ENCODE data around the gene ICA1L. TPM values are rescaled to one million over a fixed set of nuclear protein-coding genes. Genes with fewer than 3 reads are reported as not detected.
"Not testable (repeated sequence)": the region's sequence is repeated elsewhere in the genome, so short reads cannot be mapped to it uniquely, and the experiment has no call there.

Gene ICA1L
- polyA plus RNA-seq, 1 experiment = 2.4 TPM

DNA sequence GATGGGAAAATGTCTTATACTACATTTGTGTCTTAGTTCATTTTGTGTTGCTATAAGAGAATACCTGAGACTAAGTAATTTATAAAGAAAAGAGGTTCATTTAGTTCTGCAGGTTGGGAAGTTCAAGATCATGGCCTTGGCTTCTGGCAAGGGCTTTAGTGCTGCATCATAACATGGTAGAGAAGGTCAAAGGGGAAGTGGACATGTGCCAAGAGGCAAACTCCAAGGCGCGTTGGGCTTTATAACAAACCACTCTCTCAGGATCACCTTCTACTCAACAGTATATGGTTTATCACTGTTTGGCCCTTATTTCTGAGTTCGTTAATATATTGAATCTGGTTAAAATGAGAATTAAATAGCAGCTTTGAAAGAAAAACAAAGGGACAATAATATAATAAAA, 58.2 kb downstream of the ICA1L start:
- ChIA-PET CTCF (no interaction called here), POLR2A (no interaction called here)
- no peak for DNase-seq (ENCODE audit: low read depth)

GRCh38 chr2:202808754-202809153, 62.8 kb downstream of the ICA1L start:
- no peak for TF ChIP-seq CTCF (IDR thresholded peaks at IDR 0.05; ENCODE audit: insufficient read depth, low read depth, low read length)
- no peak for DNase-seq (ENCODE audit: low read depth)
- CTCF ChIA-PET = no interaction called here
- Histone ChIP-seq H3K4me3 (ENCODE audit: low read depth, low read length) (no peak overlapping the region), H3K27me3 (ENCODE audit: control insufficient read depth, insufficient read depth, low read length) (no peaks in the 10 kb centered on the region), H3K36me3 (ENCODE audit: control insufficient read depth, insufficient read depth, low read length) (no peaks in the 10 kb centered on the region)
- POLR2A ChIA-PET = no interaction called here

More for the DNA sequence above, 58.2 kb downstream of the ICA1L start:
- H3K27me3 ChIP-seq (ENCODE audit: control insufficient read depth, insufficient read depth, low read length) = no peaks in the 10 kb centered on the region
- H3K36me3 ChIP-seq (ENCODE audit: control insufficient read depth, insufficient read depth, low read length) = no peaks in the 10 kb centered on the region
- TF ChIP-seq CTCF (IDR thresholded peaks at IDR 0.05; ENCODE audit: insufficient read depth, low read depth, low read length) = no peak
- H3K4me3 ChIP-seq (ENCODE audit: low read depth, low read length) = no peak overlapping the region

- H3K4me3 ChIP-seq (ENCODE audit: low read depth, low read length); H3K27me3 ChIP-seq (ENCODE audit: control insufficient read depth, insufficient read depth, low read length); DNase-seq (ENCODE audit: low read depth); H3K36me3 ChIP-seq (ENCODE audit: control insufficient read depth, insufficient read depth, low read length); POLR2A ChIA-PET: not testable (repeated sequence)
- CTCF ChIA-PET = interaction anchor here (1.3 kb wide), 1 partner anchor 13 kb away, joined by 4 read pairs; no protein-coding TSS in a partner anchor
Observed at GRCh38 chr2:202807431-202808138, 64.0 kb downstream of the ICA1L start.

DNA sequence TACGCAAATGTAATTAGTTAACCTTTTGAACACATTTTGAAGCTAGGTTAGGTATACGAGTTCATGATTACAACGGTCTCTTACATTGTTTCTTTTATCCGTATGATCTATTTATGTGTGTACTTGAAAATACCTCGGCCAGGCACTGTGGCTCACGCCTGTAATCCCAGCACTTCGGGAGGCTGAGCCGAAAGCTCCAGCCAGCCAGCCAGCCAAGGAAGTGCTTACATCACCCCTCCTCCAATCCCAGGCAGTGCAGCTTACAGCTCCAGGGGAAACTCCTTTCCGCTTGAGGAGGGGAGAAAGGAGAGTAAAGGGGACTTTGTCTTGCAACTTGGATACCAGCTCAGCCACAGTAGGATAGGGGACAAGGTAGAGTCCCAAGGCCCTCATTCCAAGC, 65.7 kb downstream of the ICA1L start:
- H3K36me3 ChIP-seq (ENCODE audit: control insufficient read depth, insufficient read depth, low read length); POLR2A ChIA-PET; DNase-seq (ENCODE audit: low read depth); H3K4me3 ChIP-seq (ENCODE audit: low read depth, low read length); H3K27me3 ChIP-seq (ENCODE audit: control insufficient read depth, insufficient read depth, low read length): not testable (repeated sequence)
- CTCF ChIA-PET = interaction anchor here (0.9 kb wide), 1 partner anchor 25 kb away, joined by 3 read pairs; no protein-coding TSS in a partner anchor

DNA sequence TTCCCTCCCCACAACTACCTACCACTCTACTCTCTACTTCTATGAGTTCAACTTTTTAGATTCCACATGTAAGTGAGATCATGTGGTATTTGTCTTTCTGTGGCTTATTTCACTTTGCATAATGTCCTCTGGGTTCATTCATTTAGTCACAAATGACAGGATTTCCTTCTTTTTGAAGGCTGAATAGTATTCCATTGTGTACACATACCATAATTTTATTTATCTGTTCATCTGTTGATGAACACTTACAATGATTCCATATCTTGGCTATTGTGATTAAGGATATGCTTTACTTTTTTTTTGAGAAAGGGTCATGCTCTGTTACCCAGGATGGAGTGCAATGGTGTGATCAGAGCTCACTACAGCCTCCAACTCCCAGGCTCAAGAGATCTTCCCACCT, 73.6 kb downstream of the ICA1L start:
- no peak overlapping the region for H3K4me3 ChIP-seq (ENCODE audit: low read depth, low read length)
- TF ChIP-seq CTCF (IDR thresholded peaks at IDR 0.05; ENCODE audit: insufficient read depth, low read depth, low read length) = no peak

DNA sequence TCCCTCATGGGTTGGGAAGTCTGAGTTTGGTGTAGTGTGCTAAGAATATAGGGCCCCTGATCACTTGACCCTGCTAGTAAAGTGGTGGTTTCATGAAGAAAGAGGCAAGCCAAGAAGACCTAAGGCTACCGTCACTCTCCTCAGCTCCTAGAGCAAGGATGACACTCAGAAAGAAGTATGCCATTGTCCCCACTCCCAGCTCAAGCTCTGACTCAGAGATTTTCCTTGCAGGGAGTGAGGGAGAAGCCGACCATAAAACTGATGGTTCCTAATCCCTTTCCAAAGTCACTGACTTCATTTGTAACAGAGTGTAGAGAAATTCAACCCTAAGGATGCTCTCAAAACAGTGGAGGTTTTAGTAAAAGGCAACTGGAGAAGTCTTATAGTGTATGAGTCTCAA, 80.9 kb downstream of the ICA1L start:
- Histone ChIP-seq H3K27me3 (ENCODE audit: control insufficient read depth, insufficient read depth, low read length) (no peaks in the 10 kb centered on the region), H3K36me3 (ENCODE audit: control insufficient read depth, insufficient read depth, low read length) (no peaks in the 10 kb centered on the region), H3K4me3 (ENCODE audit: low read depth, low read length) (no peak overlapping the region)
- no peak for TF ChIP-seq CTCF (IDR thresholded peaks at IDR 0.05; ENCODE audit: insufficient read depth, low read depth, low read length)
- POLR2A ChIA-PET = no interaction called here
- DNase-seq (ENCODE audit: low read depth) = no peak
- CTCF ChIA-PET = interaction anchor here (0.6 kb wide), 1 partner anchor 9 kb away, joined by 3 read pairs; no protein-coding TSS in a partner anchor

More for the DNA sequence above, 73.6 kb downstream of the ICA1L start:
- POLR2A ChIA-PET = no interaction called here
- Histone ChIP-seq H3K36me3 (ENCODE audit: control insufficient read depth, insufficient read depth, low read length) (no peaks in the 10 kb centered on the region), H3K27me3 (ENCODE audit: control insufficient read depth, insufficient read depth, low read length) (no peaks in the 10 kb centered on the region)
- DNase-seq (ENCODE audit: low read depth) = no peak
- CTCF ChIA-PET = no interaction called here
